ENCODE results near the gene OBSCN.

DNA sequence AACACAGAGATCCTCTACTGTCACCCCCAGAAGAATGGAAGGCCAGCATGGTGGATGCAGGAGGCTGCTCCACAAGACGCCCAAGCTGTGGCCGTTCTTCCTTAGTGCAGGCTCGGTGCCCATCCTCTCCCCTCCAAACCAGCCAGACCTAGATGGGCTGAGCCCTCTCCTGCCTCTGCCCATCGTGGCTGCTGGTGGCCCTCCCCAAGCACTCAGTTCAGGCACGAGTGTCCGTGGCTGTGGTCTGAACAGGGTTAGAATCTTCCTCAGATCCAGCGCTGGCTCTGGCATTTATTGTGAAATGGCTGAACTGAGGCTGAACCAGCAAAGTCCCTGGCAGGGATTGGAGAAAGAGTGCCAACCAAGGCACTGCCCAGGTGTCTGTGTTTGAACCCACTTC, 139.3 kb downstream of the OBSCN start:
- TF ChIP-seq EZH2phosphoT487 (IDR thresholded peaks at IDR 0.05; ENCODE audit: borderline replicate concordance, low read depth, low read length), result no peak
- TF ChIP-seq, protein P1, sequence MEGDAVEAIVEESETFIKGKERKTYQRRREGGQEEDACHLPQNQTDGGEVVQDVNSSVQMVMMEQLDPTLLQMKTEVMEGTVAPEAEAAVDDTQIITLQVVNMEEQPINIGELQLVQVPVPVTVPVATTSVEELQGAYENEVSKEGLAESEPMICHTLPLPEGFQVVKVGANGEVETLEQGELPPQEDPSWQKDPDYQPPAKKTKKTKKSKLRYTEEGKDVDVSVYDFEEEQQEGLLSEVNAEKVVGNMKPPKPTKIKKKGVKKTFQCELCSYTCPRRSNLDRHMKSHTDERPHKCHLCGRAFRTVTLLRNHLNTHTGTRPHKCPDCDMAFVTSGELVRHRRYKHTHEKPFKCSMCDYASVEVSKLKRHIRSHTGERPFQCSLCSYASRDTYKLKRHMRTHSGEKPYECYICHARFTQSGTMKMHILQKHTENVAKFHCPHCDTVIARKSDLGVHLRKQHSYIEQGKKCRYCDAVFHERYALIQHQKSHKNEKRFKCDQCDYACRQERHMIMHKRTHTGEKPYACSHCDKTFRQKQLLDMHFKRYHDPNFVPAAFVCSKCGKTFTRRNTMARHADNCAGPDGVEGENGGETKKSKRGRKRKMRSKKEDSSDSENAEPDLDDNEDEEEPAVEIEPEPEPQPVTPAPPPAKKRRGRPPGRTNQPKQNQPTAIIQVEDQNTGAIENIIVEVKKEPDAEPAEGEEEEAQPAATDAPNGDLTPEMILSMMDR (conservative IDR thresholded peaks at IDR 0.05; ENCODE audit: low read length), result no peak

All from OCI-LY7 (cell line).